H1 (cell line): ENCODE results near the gene FBXO28. TPM values are rescaled to one million over a fixed set of nuclear protein-coding genes. Genes with fewer than 3 reads are reported as not detected.

Experiments used
- CTCF ChIA-PET: fragments of 300-600 bp; sonication (Branson Sonifier 250); formaldehyde crosslinking; loops from one replicate; lab custom pipeline; 2021; ENCODE audit not compliant: partially characterized antibody; lab: Charles Lee
- POLR2A ChIA-PET: fragments of 300-600 bp; sonication (Branson Sonifier 250); formaldehyde crosslinking; loops from one replicate; lab custom pipeline; 2021; ENCODE audit warnings: inconsistent platforms; ENCODE audit not compliant: partially characterized antibody; lab: Charles Lee
- DNase-seq, 2 experiments: peaks; one replicate each; pipeline versions ENCODE4 v3.0.0 to v3.0.0-alpha.2; 2010 to 2022; ENCODE audit warnings: low spot score in 2 of 2, low read depth in 1 of 2, mixed read lengths in 1 of 2
- FAIRE-seq: peaks from 2 replicates; lab custom pipeline; 2011; peaks lifted over from hg19 to GRCh38; lab: Jason Lieb, UNC
- H2AFZ ChIP-seq: 2 replicates; pipeline ENCODE4 v1.8.1; 2012; ENCODE audit warnings: low read length, inconsistent platforms
- H2AK5ac ChIP-seq: 2 replicates; pipeline ENCODE4 v1.6.1; 2013; ENCODE audit warnings: low read depth, low read length
- H2BK120ac ChIP-seq: replicated peaks from 2 replicates; pipeline ENCODE3; 2013; ENCODE audit warnings: low read depth, low read length, inconsistent platforms
- H2BK12ac ChIP-seq: 2 replicates; pipeline ENCODE4 v1.6.1; 2013; ENCODE audit warnings: low read depth, low read length
- H2BK15ac ChIP-seq: 2 replicates; pipeline ENCODE4 v1.6.1; 2013; ENCODE audit warnings: low read length
- H2BK20ac ChIP-seq: 2 replicates; pipeline ENCODE4 v1.6.1; 2013; ENCODE audit warnings: low read length
- H2BK5ac ChIP-seq: 2 replicates; pipeline ENCODE4 v1.6.1; 2013; ENCODE audit warnings: low read depth, low read length
- H3K14ac ChIP-seq: 2 replicates; pipeline ENCODE4 v1.6.1; 2013; ENCODE audit warnings: inconsistent platforms; ENCODE audit not compliant: insufficient read length
- H3K18ac ChIP-seq: 2 replicates; pipeline ENCODE4 v1.6.1; 2013; ENCODE audit warnings: low read length; ENCODE audit errors: extremely low read depth
- H3K23ac ChIP-seq: 2 replicates; pipeline ENCODE4 v1.6.1; 2013; ENCODE audit warnings: inconsistent platforms; ENCODE audit not compliant: insufficient read length
- H3K23me2 ChIP-seq: 2 replicates; pipeline ENCODE4 v1.6.1; 2013; ENCODE audit warnings: low read depth, low read length
- H3K27ac ChIP-seq: 2 replicates; pipeline ENCODE4 v1.6.1; 2011; ENCODE audit warnings: low read depth, low read length, inconsistent platforms
- H3K27me3 ChIP-seq, 4 experiments: replicated peaks in 1 of 4; 1 replicate in 1 of 4; 2 replicates in 3 of 4; pipeline versions ENCODE4 v1.6.1 to v1.8.1; 2011 to 2013; ENCODE audit warnings: low read length in 3 of 4, mild to moderate bottlenecking in 3 of 4, inconsistent platforms in 2 of 4, mixed read lengths in 2 of 4, moderate library complexity in 1 of 4; ENCODE audit not compliant: control insufficient read depth in 3 of 4, insufficient read depth in 3 of 4; ENCODE audit errors: extremely low read depth in 1 of 4
- H3K36me3 ChIP-seq, 4 experiments: 2 replicates each; pipeline versions ENCODE4 v1.6.1 to v1.8.1; 2011 to 2013; ENCODE audit warnings: mild to moderate bottlenecking in 4 of 4, low read length in 3 of 4, moderate library complexity in 2 of 4, control low read depth in 1 of 4, inconsistent platforms in 1 of 4; ENCODE audit not compliant: insufficient read depth in 4 of 4, control insufficient read depth in 2 of 4
- H3K4ac ChIP-seq: replicated peaks from 2 replicates; pipeline ENCODE3; 2013; ENCODE audit warnings: low read length, low read depth, mixed read lengths, inconsistent platforms; ENCODE audit not compliant: insufficient read length
- H3K4me1 ChIP-seq, 4 experiments: replicated peaks in 1 of 4; 1 replicate in 1 of 4; 2 replicates in 3 of 4; pipeline versions ENCODE4 v1.6.1 to v1.8.1; 2011 to 2013; ENCODE audit warnings: low read length in 3 of 4, inconsistent platforms in 2 of 4, mixed read lengths in 1 of 4; ENCODE audit not compliant: insufficient read depth in 4 of 4, control insufficient read depth in 3 of 4
- H3K4me2 ChIP-seq, 2 experiments: 2 replicates each; pipeline versions ENCODE4 v1.6.1 to v1.8.1; 2011 to 2013; ENCODE audit warnings: low read depth in 2 of 2, low read length in 2 of 2, control low read depth in 1 of 2, inconsistent platforms in 1 of 2, mild to moderate bottlenecking in 1 of 2; ENCODE audit not compliant: insufficient read depth in 1 of 2
- H3K4me3 ChIP-seq, 4 experiments: fragments of 200-600, 300-600 bp in 1 of 4; sonication (generic), shearing (Covaris generic), sonication (Bioruptor Twin) in 1 of 4; 2 replicates each; pipeline versions ENCODE4 v1.5.1 to v1.8.1; 2011 to 2016; ENCODE audit warnings: low read length in 4 of 4, low read depth in 3 of 4, control low read depth in 2 of 4, inconsistent platforms in 2 of 4, mild to moderate bottlenecking in 2 of 4, mixed read lengths in 1 of 4, moderate library complexity in 1 of 4; ENCODE audit not compliant: insufficient read depth in 2 of 4; ENCODE audit errors: extremely low read depth in 1 of 4
- H3K56ac ChIP-seq: replicated peaks from 2 replicates; pipeline ENCODE3; 2013; ENCODE audit warnings: low read depth, mild to moderate bottlenecking, mixed read lengths, low read length, inconsistent platforms; ENCODE audit not compliant: insufficient read length
- H3K79me1 ChIP-seq: 2 replicates; pipeline ENCODE4 v1.6.1; 2013; ENCODE audit warnings: low read depth, low read length, control low read depth
- H3K79me2 ChIP-seq, 2 experiments: 2 replicates each; pipeline versions ENCODE4 v1.6.1 to v1.8.1; 2012 to 2013; ENCODE audit warnings: low read length in 2 of 2, mild to moderate bottlenecking in 2 of 2, inconsistent platforms in 1 of 2; ENCODE audit not compliant: insufficient read depth in 2 of 2, control insufficient read depth in 1 of 2
- H3K9ac ChIP-seq, 4 experiments: replicated peaks in 1 of 4; 1 replicate in 1 of 4; 2 replicates in 3 of 4; pipeline versions ENCODE4 v1.6.1 to v1.8.1; 2011 to 2013; ENCODE audit warnings: low read depth in 3 of 4, low read length in 3 of 4, control low read depth in 2 of 4, mild to moderate bottlenecking in 2 of 4, moderate library complexity in 2 of 4, inconsistent platforms in 1 of 4; ENCODE audit errors: extremely low read depth in 1 of 4
- H3K9me3 ChIP-seq, 2 experiments: 2 replicates each; pipeline versions ENCODE4 v1.6.1 to v1.8.1; 2012 to 2013; ENCODE audit warnings: mild to moderate bottlenecking in 2 of 2, moderate library complexity in 2 of 2, control low read depth in 1 of 2, inconsistent platforms in 1 of 2, low read depth in 1 of 2, low read length in 1 of 2, mixed read lengths in 1 of 2; ENCODE audit not compliant: insufficient read depth in 2 of 2
- H4K20me1 ChIP-seq, 2 experiments: replicated peaks in 1 of 2; 2 replicates each; pipeline versions ENCODE3 to v1.8.1; 2011 to 2013; ENCODE audit warnings: inconsistent platforms in 2 of 2, low read length in 2 of 2, mild to moderate bottlenecking in 1 of 2; ENCODE audit not compliant: insufficient read depth in 2 of 2, control insufficient read depth in 1 of 2
- H4K5ac ChIP-seq: 2 replicates; pipeline ENCODE4 v1.6.1; 2013; ENCODE audit warnings: low read length, low read depth, mixed read lengths, inconsistent platforms; ENCODE audit not compliant: insufficient read length
- H4K8ac ChIP-seq: 2 replicates; pipeline ENCODE4 v1.8.0; 2013; ENCODE audit warnings: mild to moderate bottlenecking, moderate library complexity, low read length, inconsistent platforms; ENCODE audit not compliant: insufficient read depth; ENCODE audit errors: extremely low read depth
- H4K91ac ChIP-seq: replicated peaks from 2 replicates; pipeline ENCODE3; 2013; ENCODE audit warnings: low read length, mixed read lengths, inconsistent platforms; ENCODE audit not compliant: insufficient read length
- BCL11A ChIP-seq, 2 experiments: IDR thresholded peaks; one replicate each; pipeline ENCODE4 v1.6.1; 2011; ENCODE audit warnings: low read depth in 2 of 2, low read length in 2 of 2, mild to moderate bottlenecking in 2 of 2
- EP300 ChIP-seq, 2 experiments: IDR thresholded peaks; 1 replicate in 1 of 2; 2 replicates in 1 of 2; pipeline ENCODE4 v1.6.1; 2011 to 2012; ENCODE audit warnings: low read depth in 2 of 2, low read length in 2 of 2, mild to moderate bottlenecking in 2 of 2, borderline replicate concordance in 1 of 2, inconsistent platforms in 1 of 2, moderate library complexity in 1 of 2
- FOSL1 ChIP-seq: IDR thresholded peaks from 2 replicates; pipeline ENCODE4 v1.6.1; 2011; ENCODE audit warnings: mild to moderate bottlenecking, low read depth, low read length, moderate library complexity; ENCODE audit not compliant: insufficient read depth
- GABPA ChIP-seq: IDR thresholded peaks from 2 replicates; pipeline ENCODE4 v1.6.1; 2011; ENCODE audit warnings: mild to moderate bottlenecking, low read length, moderate library complexity, borderline replicate concordance; ENCODE audit not compliant: insufficient read depth
- HDAC2 ChIP-seq, 2 experiments: fragments of 300-600 bp in 1 of 2; sonication (generic) in 1 of 2; IDR thresholded peaks; 2 replicates each; pipeline ENCODE4 v1.6.1; 2011 to 2012; ENCODE audit warnings: low read depth in 2 of 2, low read length in 2 of 2, mild to moderate bottlenecking in 2 of 2, moderate library complexity in 2 of 2, borderline replicate concordance in 1 of 2, inconsistent platforms in 1 of 2
- MAFK ChIP-seq: IDR thresholded peaks from 2 replicates; pipeline ENCODE4 v1.6.1; 2012; ENCODE audit warnings: low read depth, mild to moderate bottlenecking, improper control_type of control experiment, low read length
- PHF8 ChIP-seq: fragments of 200-600 bp; sonication (generic); conservative IDR thresholded peaks from 2 replicates; pipeline ENCODE4 v1.7.1; 2012; ENCODE audit warnings: low read depth, mild to moderate bottlenecking, inconsistent platforms, low read length, moderate library complexity
- SP1 ChIP-seq: IDR thresholded peaks from 2 replicates; pipeline ENCODE4 v1.6.1; 2011; ENCODE audit warnings: low read depth, low read length
- SRF ChIP-seq: IDR thresholded peaks from 2 replicates; pipeline ENCODE4 v1.6.1; 2011; ENCODE audit warnings: mild to moderate bottlenecking, low read depth, low read length, moderate library complexity
- SUZ12 ChIP-seq: fragments of 200-600 bp; sonication (generic); IDR thresholded peaks from 2 replicates; pipeline ENCODE4 v1.6.1; 2012; ENCODE audit warnings: mild to moderate bottlenecking, inconsistent platforms, low read length, moderate library complexity, mixed read lengths
- TCF12 ChIP-seq: IDR thresholded peaks from 2 replicates; pipeline ENCODE4 v1.6.1; 2011; ENCODE audit warnings: low read depth, mild to moderate bottlenecking, low read length
- YY1 ChIP-seq: IDR thresholded peaks from 2 replicates; pipeline ENCODE4 v1.6.1; 2011; ENCODE audit warnings: low read depth, mild to moderate bottlenecking, low read length
- WGBS, 2 experiments: shearing (Covaris generic) in 1 of 2; methylation state at CpG; one replicate each; pipeline versions ENCODE4 v1.1.6 to v1.1.7; 2013 to 2015; ENCODE audit warnings: low lambda C conversion rate in 2 of 2, mixed read lengths in 2 of 2, inconsistent platforms in 1 of 2, low coverage in 1 of 2, missing lambda C conversion rate in 1 of 2; ENCODE audit not compliant: insufficient replicate concordance in 2 of 2, insufficient coverage in 1 of 2, insufficient read length in 1 of 2; ENCODE audit errors: extremely low coverage in 1 of 2, missing lambda C conversion rate in 1 of 2; 5-methylcytosine and 5-hydroxymethylcytosine counted together
- polyA plus RNA-seq, 7 experiments: library from polyadenylated mRNA; depleted of rRNA in 3 of 7; stranded (reverse) in 5 of 7; unstranded in 2 of 7; fragments of >200 nt in 5 of 7; fragments of 200-250 nt in 2 of 7; gene quantifications; 1 replicate in 5 of 7; 2 replicates in 1 of 7; 4 replicates in 1 of 7; pipeline versions ENCODE4 v1.2.1 to v1.2.3, GENCODE V29; 2011 to 2013; ENCODE audit warnings: missing spikeins in 2 of 7, mixed read lengths in 2 of 7
- total RNA-seq: library from RNA; stranded (reverse); fragmentation: NEBNext Ultra II Directional; extraction: Animal tissue kit (Norgen Biotek cat#: 25700); gene quantifications from 2 replicates; pipeline ENCODE4 v1.2.1, GENCODE V29; 2021

The FBXO28 gene
- total and polyA plus RNA-seq, 2 of the 8 experiments (the other 6 are each of a cell fraction or from before 2014, with no cell fraction given), result 10.3 to 42.5 TPM

DNA sequence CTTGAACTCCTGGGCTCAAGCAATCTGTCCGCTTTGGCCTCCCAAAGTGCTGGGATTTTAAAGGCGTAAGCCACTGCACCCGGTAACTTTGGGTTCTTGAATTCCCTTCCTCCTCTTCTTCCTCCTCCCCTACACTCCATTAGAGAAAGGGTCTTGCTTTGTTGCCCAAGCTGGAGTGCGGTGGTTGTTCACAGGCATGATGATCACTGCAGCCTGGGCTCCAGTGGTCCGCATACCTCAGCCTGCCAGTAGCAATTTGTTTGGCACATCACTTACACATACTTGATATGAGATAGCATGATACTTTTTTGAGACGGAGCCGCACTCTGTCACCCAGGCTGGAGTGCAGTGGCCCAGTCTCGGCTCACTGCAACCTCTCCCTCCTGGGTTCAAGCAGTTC, 71.3 kb downstream of the FBXO28 start:
- Histone ChIP-seq H2BK12ac (no peak overlapping the region; the same call in 1 of the 2 replicates), H3K79me2 (peaks cover 4 to 66% of the 10 kb centered on the region in 2 experiments), H3K4me1 (peaks cover 0 to 6% (median 3%) of the 10 kb centered on the region in 4 experiments; a peak in 4 of 7 replicates), H3K9ac (no peak overlapping the region), H3K56ac (no peak overlapping the region), H3K79me1 (peaks cover 2% of the 10 kb centered on the region; the same call in 1 of the 2 replicates), H2BK20ac (no peak overlapping the region), H3K18ac (no peak overlapping the region), H2AK5ac (no peak overlapping the region), H3K14ac (no peak overlapping the region), H2BK120ac (no peak overlapping the region), H4K91ac (no peak overlapping the region), H2BK15ac (no peak overlapping the region), H3K27me3 (no peaks in the 10 kb centered on the region), H4K5ac (no peak overlapping the region), H3K27ac (no peak overlapping the region), H2BK5ac (no peak overlapping the region), H3K36me3 (peaks cover 0 to 10% (median 1%) of the 10 kb centered on the region in 4 experiments; a peak in 2 of 8 replicates), H3K4me2 (peak overlapping the region in 1 of 2 experiments; percentile 86; a peak in 1 of 4 replicates), H3K23ac (no peak overlapping the region), H4K8ac (no peak overlapping the region), H2AFZ (no peak overlapping the region), H3K23me2 (peaks cover 9% of the 10 kb centered on the region; the same call in 1 of the 2 replicates), H3K4ac (no peak overlapping the region), H4K20me1 (peaks cover 0 to 5% of the 10 kb centered on the region in 2 experiments), H3K9me3 (peaks cover 0 to 2% of the 10 kb centered on the region in 2 experiments; a peak in 1 of 4 replicates), H3K4me3 (no peak overlapping the region; a peak in 1 of 8 replicates)
- POLR2A ChIA-PET, result interaction anchor here (0.8 to 1.7 kb wide), 3 partner anchors 18 to 33 kb away, joined by 3 to 4 read pairs (median 3); no protein-coding TSS in a partner anchor
- DNase-seq, result no peak
- FAIRE-seq, result no peak
- 98% methylated on average over 8 of the region's 8 CpGs; no CpG with 5 or more reads in 1 of the 2 experiments for WGBS, 2 experiments
- CTCF ChIA-PET, result interaction anchor here (0.5 to 1.3 kb wide), 3 partner anchors 10 to 74 kb away, joined by 3 to 5 read pairs (median 4); no protein-coding TSS in a partner anchor
- TF ChIP-seq YY1, result no peak
- no peak for TF ChIP-seq FOSL1
- TF ChIP-seq EP300 (IDR thresholded peaks at IDR 0.05; ENCODE audit: borderline replicate concordance in 1 of 2, low read depth in 2 of 2, low read length in 2 of 2), result no peak
- no peak for TF ChIP-seq GABPA
- TF ChIP-seq BCL11A (IDR thresholded peaks at IDR 0.05; ENCODE audit: low read depth in 2 of 2, low read length in 2 of 2), result no peak
- TF ChIP-seq TCF12, result no peak
- TF ChIP-seq MAFK, result no peak
- no peak for TF ChIP-seq SUZ12
- TF ChIP-seq HDAC2 (IDR thresholded peaks at IDR 0.05; ENCODE audit: borderline replicate concordance in 1 of 2, low read depth in 2 of 2, low read length in 2 of 2), result no peak
- no peak for TF ChIP-seq SP1
- no peak for TF ChIP-seq PHF8
- no peak for TF ChIP-seq SRF
